ENCODE data around the gene CDC45.

DNA sequence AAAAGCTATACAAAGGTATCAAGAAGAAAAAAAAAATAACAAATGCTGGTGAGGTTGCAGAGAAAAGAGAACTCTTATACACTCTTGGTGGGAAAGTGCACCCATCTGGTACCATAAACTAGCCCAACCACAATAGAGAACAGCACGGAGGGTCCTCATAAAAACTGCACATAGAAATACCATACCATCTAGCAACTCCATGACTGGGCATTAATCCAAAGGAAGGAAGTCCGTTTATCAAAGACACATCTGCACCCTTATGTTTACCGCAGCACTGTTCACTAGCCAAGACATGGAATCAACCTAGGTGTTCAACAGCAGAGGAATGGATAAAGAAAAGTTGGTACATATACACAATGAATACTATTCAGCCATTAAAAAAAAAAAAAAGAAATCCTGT lies 55.3 kb downstream of the CDC45 start:
- TF ChIP-seq POLR2A (IDR thresholded peaks at IDR 0.05) (no peak), CTCF (IDR thresholded peaks at IDR 0.05) (no peak)

Measured in sigmoid colon (tissue), 3 donors.